CD4-positive, alpha-beta T cell treated with Interleukin-6 for 4 hours (primary cell): ENCODE measurements around the gene CAMK4.
"Not testable (repeated sequence)": the region's sequence is repeated elsewhere in the genome, so short reads cannot be mapped to it uniquely, and the experiment has no call there.

Source experiments
- DNase-seq: peaks from one replicate; pipeline ENCODE4 v3.0.0-alpha.2; 2020; ENCODE audit warnings: mixed read lengths

The CAMK4 gene

GRCh38 chr5:111261610-111262009 lies 37.4 kb downstream of the CAMK4 start:
- peak; percentile 22 for DNase-seq

- DNase-seq = no peak
Observed at GRCh38 chr5:111262153-111262552, 38.0 kb downstream of the CAMK4 start.

- no peak for DNase-seq
Observed at GRCh38 chr5:111262815-111263214, 38.6 kb downstream of the CAMK4 start.

- no peak for DNase-seq
Observed at GRCh38 chr5:111266491-111266890, 42.3 kb downstream of the CAMK4 start.

- DNase-seq = no peak
Observed at GRCh38 chr5:111268300-111268699, 44.1 kb downstream of the CAMK4 start.

GRCh38 chr5:111271885-111272284 lies 47.7 kb downstream of the CAMK4 start:
- no peak for DNase-seq

- no peak for DNase-seq
Observed at GRCh38 chr5:111277061-111277460, 52.9 kb downstream of the CAMK4 start.

- peak; percentile 91 for DNase-seq
Observed at GRCh38 chr5:111278858-111279504, 54.8 kb downstream of the CAMK4 start.

- DNase-seq = no peak
Observed at GRCh38 chr5:111280282-111280951, 56.2 kb downstream of the CAMK4 start.

GRCh38 chr5:111282798-111283197 lies 58.6 kb downstream of the CAMK4 start:
- no peak for DNase-seq

GRCh38 chr5:111284825-111285224 lies 60.6 kb downstream of the CAMK4 start:
- DNase-seq = no peak

- DNase-seq = no peak
Observed at GRCh38 chr5:111294551-111294950, 70.4 kb downstream of the CAMK4 start.

- no peak for DNase-seq
Observed at GRCh38 chr5:111295649-111296048, 71.5 kb downstream of the CAMK4 start.

GRCh38 chr5:111296570-111296969 lies 72.4 kb downstream of the CAMK4 start:
- DNase-seq = no peak

GRCh38 chr5:111299067-111299481 lies 74.9 kb downstream of the CAMK4 start:
- no peak for DNase-seq

GRCh38 chr5:111299831-111300432 lies 75.7 kb downstream of the CAMK4 start:
- DNase-seq = no peak

- no peak for DNase-seq
Observed at GRCh38 chr5:111301264-111301663, 77.1 kb downstream of the CAMK4 start.

GRCh38 chr5:111302043-111302442 lies 77.9 kb downstream of the CAMK4 start:
- DNase-seq = not testable (repeated sequence)

- no peak for DNase-seq
Observed at GRCh38 chr5:111308951-111309350, 84.8 kb downstream of the CAMK4 start.

GRCh38 chr5:111309384-111309783 lies 85.2 kb downstream of the CAMK4 start:
- no peak for DNase-seq

GRCh38 chr5:111310711-111311620 lies 86.8 kb downstream of the CAMK4 start:
- no peak for DNase-seq

- DNase-seq = no peak
Observed at GRCh38 chr5:111311666-111312065, 87.5 kb downstream of the CAMK4 start.
